HG03571 (cell line): ENCODE results near the gene PRMT2.
"Not testable (repeated sequence)": the region's sequence is repeated elsewhere in the genome, so short reads cannot be mapped to it uniquely, and the experiment has no call there.

Experiments
- ATAC-seq: cut with Tn5 transposase; IDR thresholded peaks from one replicate; pipeline ENCODE4 v1.9.1; 2021; ENCODE audit not compliant: unreplicated experiment

The PRMT2 gene

GRCh38 chr21:46666941-46667740 is 31.7 kb downstream of the PRMT2 start:
- no peak for ATAC-seq

GRCh38 chr21:46667741-46668380 is 32.4 kb downstream of the PRMT2 start:
- no peak for ATAC-seq

GRCh38 chr21:46668381-46668780 is 32.9 kb downstream of the PRMT2 start:
- ATAC-seq: no peak

GRCh38 chr21:46668904-46669303 is 33.4 kb downstream of the PRMT2 start:
- ATAC-seq: not testable (repeated sequence)

- ATAC-seq: no peak
These were observed 39.0 kb downstream of the PRMT2 start for GRCh38 chr21:46674430-46675007.

- no peak for ATAC-seq
These were observed 40.3 kb downstream of the PRMT2 start for GRCh38 chr21:46675595-46676280.

- not testable (repeated sequence) for ATAC-seq
These were observed 41.1 kb downstream of the PRMT2 start for GRCh38 chr21:46676542-46676941.

GRCh38 chr21:46681593-46681992 is 46.1 kb downstream of the PRMT2 start:
- ATAC-seq: not testable (repeated sequence)

DNA sequence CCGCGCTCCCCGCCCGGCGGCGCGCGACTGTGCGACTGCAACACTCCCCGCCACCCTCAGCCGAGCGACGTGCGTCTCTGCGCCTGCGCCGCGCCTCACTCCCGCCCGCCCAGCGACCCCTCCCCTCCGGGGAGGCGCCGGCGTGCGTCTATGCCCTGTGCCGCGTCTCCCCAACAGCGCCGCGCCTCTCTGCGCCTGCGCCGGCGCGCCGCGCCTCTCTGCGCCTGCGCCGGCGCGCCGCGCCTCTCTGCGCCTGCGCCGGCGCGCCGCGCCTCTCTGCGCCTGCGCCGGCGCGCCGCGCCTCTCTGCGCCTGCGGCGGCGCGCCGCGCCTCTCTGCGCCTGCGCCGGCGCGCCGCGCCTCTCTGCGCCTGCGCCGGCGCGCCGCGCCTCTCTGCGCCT is 63.2 kb downstream of the PRMT2 start:
- not testable (repeated sequence) for ATAC-seq

- not testable (repeated sequence) for ATAC-seq
These were observed 63.6 kb downstream of the PRMT2 start for GRCh38 chr21:46699104-46699503.
